Endodermal cell (in vitro differentiated cells): ENCODE measurements around the gene JADE3. TPM values are rescaled to one million over a fixed set of nuclear protein-coding genes. Genes with fewer than 3 reads are reported as not detected.
A peak's percentile ranks its signal among the peaks of the same experiment; 100 is the strongest.

Experiments used
- DNase-seq: peaks from one replicate; pipeline ENCODE4 v3.0.0-alpha.2; 2017
- H3K27ac ChIP-seq: 2 replicates; pipeline ENCODE4 v1.5.1; 2013; ENCODE audit warnings: mild to moderate bottlenecking, low read depth, low read length, moderate library complexity
- H3K27me3 ChIP-seq: 2 replicates; pipeline ENCODE4 v1.6.1; 2013; ENCODE audit warnings: mild to moderate bottlenecking, low read length, moderate library complexity; ENCODE audit not compliant: insufficient read depth, control insufficient read depth, poor library complexity, severe bottlenecking
- H3K36me3 ChIP-seq: 2 replicates; pipeline ENCODE4 v1.7.0; 2013; ENCODE audit warnings: mild to moderate bottlenecking, low read length, moderate library complexity; ENCODE audit not compliant: control insufficient read depth, insufficient read depth
- H3K4me1 ChIP-seq: one replicate; pipeline ENCODE4 v1.7.0; 2013; ENCODE audit warnings: low read length; ENCODE audit not compliant: control insufficient read depth, insufficient read depth
- H3K4me3 ChIP-seq: 2 replicates; pipeline ENCODE4 v1.5.1; 2013; ENCODE audit warnings: mild to moderate bottlenecking, low read length, moderate library complexity
- H3K9ac ChIP-seq: 2 replicates; pipeline ENCODE4 v1.6.1; 2013; ENCODE audit warnings: mild to moderate bottlenecking, low read length, moderate library complexity; ENCODE audit not compliant: poor library complexity, severe bottlenecking; ENCODE audit errors: extremely low read depth
- H3K9me3 ChIP-seq: 2 replicates; pipeline ENCODE4 v1.6.1; 2013; ENCODE audit warnings: mild to moderate bottlenecking, low read length, moderate library complexity; ENCODE audit not compliant: control insufficient read depth
- H3K27ac Mint-ChIP-seq: 2 replicates; pipeline ENCODE4 v1.8.0; 2020; ENCODE audit warnings: mixed read lengths
- H3K27me3 Mint-ChIP-seq: 2 replicates; pipeline ENCODE4 v1.8.0; 2021; ENCODE audit warnings: mild to moderate bottlenecking, mixed read lengths; ENCODE audit not compliant: insufficient read depth
- H3K36me3 Mint-ChIP-seq: 2 replicates; pipeline ENCODE4 v1.8.0; 2020; ENCODE audit warnings: low read depth, mixed read lengths
- H3K4me1 Mint-ChIP-seq: 2 replicates; pipeline ENCODE4 v1.8.0; 2020; ENCODE audit warnings: mixed read lengths
- H3K4me3 Mint-ChIP-seq: 2 replicates; pipeline ENCODE4 v1.8.0; 2020; ENCODE audit warnings: mild to moderate bottlenecking, moderate library complexity, mixed read lengths
- H3K9me3 Mint-ChIP-seq: 2 replicates; pipeline ENCODE4 v1.8.0; 2020; ENCODE audit warnings: mild to moderate bottlenecking, mixed read lengths
- CTCF ChIP-seq: fragments of 200-600 bp; sonication (generic); conservative IDR thresholded peaks from 2 replicates; pipeline ENCODE4 v1.5.0; 2021; ENCODE audit warnings: antibody characterized with exemption, mild to moderate bottlenecking
- WGBS, 2 experiments: methylation state at CpG; one replicate each; pipeline versions ENCODE4 v1.1.5 to v1.1.7; 2013; ENCODE audit warnings: missing lambda C conversion rate in 2 of 2, mixed read lengths in 1 of 2; ENCODE audit not compliant: insufficient coverage in 1 of 2, insufficient read length in 1 of 2; 5-methylcytosine and 5-hydroxymethylcytosine counted together
- total RNA-seq, 2 donors: library from RNA; stranded (reverse); fragmentation: NEBNext Ultra II Directional in 1 of 2; extraction: Animal tissue kit (Norgen Biotek cat#: 25700) in 1 of 2; gene quantifications; 2 replicates in 1 of 2; 3 replicates in 1 of 2; pipeline ENCODE4 v1.2.1, GENCODE V29; 2021

Gene JADE3
- total RNA-seq, 2 donors from 2014 or later: 26.4 to 31.3 TPM

- DNase-seq: no peak
- Histone ChIP-seq H3K36me3 (no peaks in the 10 kb centered on the region), H3K4me1 (no peaks in the 10 kb centered on the region), H3K4me3 (no peak overlapping the region), H3K27me3 (no peaks in the 10 kb centered on the region), H3K27ac (no peak overlapping the region), H3K9ac (no peak overlapping the region), H3K9me3 (no peaks in the 10 kb centered on the region)
- Mint-ChIP-seq H3K4me3 (no peak overlapping the region), H3K4me1 (peaks cover 18% of the 10 kb centered on the region), H3K27ac (no peak overlapping the region), H3K36me3 (peaks cover 3% of the 10 kb centered on the region), H3K9me3 (peaks cover 61% of the 10 kb centered on the region), H3K27me3 (no peaks in the 10 kb centered on the region)
- WGBS, 2 experiments: 82 to 100% methylated on average over 1 to 5 of the region's 5 CpGs
- TF ChIP-seq CTCF: no peak
Measured at GRCh38 chrX:47080915-47081236, 168.7 kb downstream of the JADE3 start.

GRCh38 chrX:47091149-47091775, 179.0 kb downstream of the JADE3 start:
- H3K9ac ChIP-seq: no peak overlapping the region
- Mint-ChIP-seq H3K9me3 (peaks cover 31% of the 10 kb centered on the region), H3K36me3 (no peaks in the 10 kb centered on the region), H3K27ac (peak overlapping the region; percentile 45), H3K4me1 (peaks cover 18% of the 10 kb centered on the region), H3K27me3 (no peaks in the 10 kb centered on the region), H3K4me3 (no peak overlapping the region)
- no peaks in the 10 kb centered on the region for H3K27me3 ChIP-seq
- H3K27ac ChIP-seq: no peak overlapping the region
- 48% methylated on average over 4 of the region's 4 CpGs; no CpG with 5 or more reads in 1 of the 2 experiments for WGBS, 2 experiments
- DNase-seq: no peak
- no peak for TF ChIP-seq CTCF
- H3K4me1 ChIP-seq: no peaks in the 10 kb centered on the region
- no peak overlapping the region for H3K4me3 ChIP-seq
- H3K36me3 ChIP-seq: no peaks in the 10 kb centered on the region
- no peaks in the 10 kb centered on the region for H3K9me3 ChIP-seq

GRCh38 chrX:47093248-47093647, 181.0 kb downstream of the JADE3 start:
- DNase-seq: no peak
- Histone ChIP-seq H3K4me3 (no peak overlapping the region), H3K9ac (no peak overlapping the region), H3K27me3 (no peaks in the 10 kb centered on the region), H3K9me3 (no peaks in the 10 kb centered on the region), H3K27ac (no peak overlapping the region), H3K4me1 (no peaks in the 10 kb centered on the region), H3K36me3 (no peaks in the 10 kb centered on the region)
- no CpG with 5 or more reads among the region's 1 CpG for WGBS, 2 experiments
- TF ChIP-seq CTCF: peak; percentile 77
- peaks cover 39% of the 10 kb centered on the region for H3K9me3 Mint-ChIP-seq
- no peak overlapping the region for H3K27ac Mint-ChIP-seq
- peaks cover 4% of the 10 kb centered on the region for H3K36me3 Mint-ChIP-seq
- H3K27me3 Mint-ChIP-seq: no peaks in the 10 kb centered on the region
- H3K4me3 Mint-ChIP-seq: no peak overlapping the region
- peaks cover 18% of the 10 kb centered on the region for H3K4me1 Mint-ChIP-seq
